ENCODE data around the gene RNF220.

DNA sequence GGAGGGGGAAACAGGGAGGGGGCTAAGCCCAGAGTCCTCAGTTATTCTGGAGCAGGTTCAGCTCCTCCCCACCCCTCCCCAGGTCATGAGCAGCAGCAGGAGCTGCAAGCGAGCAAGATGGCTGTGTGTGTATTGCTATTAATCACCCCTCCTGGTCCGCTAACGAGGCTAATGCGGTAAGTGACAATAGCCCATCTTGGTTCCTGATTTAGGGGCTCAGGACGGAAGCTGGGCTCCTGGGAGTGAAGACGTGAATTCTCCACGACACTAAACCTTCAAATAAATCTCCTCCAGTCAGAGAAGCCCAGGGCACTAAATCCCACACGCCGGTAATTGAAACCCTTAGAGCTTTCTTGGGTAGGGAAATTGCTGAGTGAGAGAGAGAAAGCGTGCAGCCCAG, 193.1 kb downstream of the RNF220 start:
- TF ChIP-seq CTCF (IDR thresholded peaks at IDR 0.05) (no peak), POLR2A (IDR thresholded peaks at IDR 0.05) (no peak)

Data from body of pancreas (tissue), 4 donors.